Measurements from ENCODE around the gene B3GNT8. TPM values are rescaled to one million over a fixed set of nuclear protein-coding genes. Genes with fewer than 3 reads are reported as not detected.

B3GNT8 gene
- total RNA-seq, 1 donor from 2014 or later, result not detected

DNA sequence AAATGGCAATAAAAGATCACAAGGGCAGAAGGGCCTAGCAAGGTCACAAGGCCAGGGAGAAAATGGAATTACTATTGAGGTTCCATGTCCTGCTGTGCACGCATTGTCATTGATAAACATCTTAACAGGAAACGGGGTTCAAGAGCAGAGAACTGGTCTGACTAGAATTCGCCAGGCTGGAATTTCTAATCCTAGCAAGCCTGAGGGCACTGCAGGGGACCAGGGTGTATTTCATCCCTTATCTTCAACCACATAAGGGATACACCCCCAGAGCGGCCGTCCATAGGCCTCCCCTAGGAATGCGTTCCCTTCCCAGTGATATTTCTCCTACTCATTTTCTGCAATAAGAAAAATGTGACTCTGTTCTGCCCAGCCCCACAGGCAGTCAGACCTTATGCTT is 35.3 kb upstream of the B3GNT8 start:
- TF ChIP-seq EZH2phosphoT487 (IDR thresholded peaks at IDR 0.05) (no peak), EZH2 (IDR thresholded peaks at IDR 0.05) (no peak)
- TF ChIP-seq, protein P1, sequence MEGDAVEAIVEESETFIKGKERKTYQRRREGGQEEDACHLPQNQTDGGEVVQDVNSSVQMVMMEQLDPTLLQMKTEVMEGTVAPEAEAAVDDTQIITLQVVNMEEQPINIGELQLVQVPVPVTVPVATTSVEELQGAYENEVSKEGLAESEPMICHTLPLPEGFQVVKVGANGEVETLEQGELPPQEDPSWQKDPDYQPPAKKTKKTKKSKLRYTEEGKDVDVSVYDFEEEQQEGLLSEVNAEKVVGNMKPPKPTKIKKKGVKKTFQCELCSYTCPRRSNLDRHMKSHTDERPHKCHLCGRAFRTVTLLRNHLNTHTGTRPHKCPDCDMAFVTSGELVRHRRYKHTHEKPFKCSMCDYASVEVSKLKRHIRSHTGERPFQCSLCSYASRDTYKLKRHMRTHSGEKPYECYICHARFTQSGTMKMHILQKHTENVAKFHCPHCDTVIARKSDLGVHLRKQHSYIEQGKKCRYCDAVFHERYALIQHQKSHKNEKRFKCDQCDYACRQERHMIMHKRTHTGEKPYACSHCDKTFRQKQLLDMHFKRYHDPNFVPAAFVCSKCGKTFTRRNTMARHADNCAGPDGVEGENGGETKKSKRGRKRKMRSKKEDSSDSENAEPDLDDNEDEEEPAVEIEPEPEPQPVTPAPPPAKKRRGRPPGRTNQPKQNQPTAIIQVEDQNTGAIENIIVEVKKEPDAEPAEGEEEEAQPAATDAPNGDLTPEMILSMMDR (IDR thresholded peaks at IDR 0.05), result no peak
- Histone ChIP-seq H4K20me1 (ENCODE audit: low read depth) (no peaks in the 10 kb centered on the region), H3K4me1 (no peaks in the 10 kb centered on the region), H3K4me2 (no peak overlapping the region), H3F3A (ENCODE audit: low read depth) (no peaks in the 10 kb centered on the region), H3K27me3 (no peaks in the 10 kb centered on the region), H3K36me3 (no peaks in the 10 kb centered on the region), H3K79me2 (ENCODE audit: low read depth) (no peaks in the 10 kb centered on the region), H3K4me3 (no peak overlapping the region), H3K9ac (no peak overlapping the region), H2AFZ (replicated peaks) (no peak overlapping the region), H3K27ac (no peak overlapping the region), H3K9me3 (ENCODE audit: low read depth) (no peaks in the 10 kb centered on the region)
- H3K4me3 Mint-ChIP-seq, result no peak overlapping the region
- no peaks in the 10 kb centered on the region for H3K36me3 Mint-ChIP-seq
- H3K9me3 Mint-ChIP-seq, result peaks cover 5% of the 10 kb centered on the region
- H3K27me3 Mint-ChIP-seq (ENCODE audit: insufficient read depth, low read depth), result peaks cover 19% of the 10 kb centered on the region
- no peak for DNase-seq (ENCODE audit: low spot score)
- no peak overlapping the region for H3K27ac Mint-ChIP-seq
- no peaks in the 10 kb centered on the region for H3K4me1 Mint-ChIP-seq

DNA sequence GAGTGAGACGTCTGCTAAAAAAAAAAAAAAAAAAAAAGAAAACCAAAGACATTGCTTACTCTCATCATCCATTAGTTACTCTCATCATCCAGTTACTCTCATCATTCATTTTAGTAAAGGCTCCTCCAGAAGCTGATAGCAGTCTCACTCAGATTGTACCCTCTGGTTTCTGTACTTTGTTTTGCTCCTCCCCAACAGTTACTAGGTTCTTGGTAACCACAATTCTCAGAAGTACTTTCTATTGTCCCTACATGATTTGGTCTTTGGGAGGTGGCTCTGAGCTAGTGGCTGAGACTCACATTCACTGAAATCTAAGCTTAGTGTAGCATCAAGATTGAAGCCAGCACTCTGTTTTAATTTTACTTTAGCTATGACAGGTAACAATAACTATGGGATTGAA is 30.1 kb upstream of the B3GNT8 start:
- Histone ChIP-seq H3K36me3 (no peaks in the 10 kb centered on the region), H3K4me3 (no peak overlapping the region), H3K4me2 (no peak overlapping the region), H3K4me1 (no peaks in the 10 kb centered on the region), H3K27me3 (no peaks in the 10 kb centered on the region), H4K20me1 (ENCODE audit: low read depth) (no peaks in the 10 kb centered on the region), H3K27ac (no peak overlapping the region), H3F3A (ENCODE audit: low read depth) (no peaks in the 10 kb centered on the region), H2AFZ (replicated peaks) (no peak overlapping the region), H3K9me3 (ENCODE audit: low read depth) (no peaks in the 10 kb centered on the region), H3K9ac (no peak overlapping the region), H3K79me2 (ENCODE audit: low read depth) (no peaks in the 10 kb centered on the region)
- H3K27ac Mint-ChIP-seq, result no peak overlapping the region
- no peak overlapping the region for H3K4me3 Mint-ChIP-seq
- TF ChIP-seq, protein P1 (IDR thresholded peaks at IDR 0.05), result no peak
- no peak for TF ChIP-seq EZH2phosphoT487 (IDR thresholded peaks at IDR 0.05)
- no peak for TF ChIP-seq EZH2 (IDR thresholded peaks at IDR 0.05)
- H3K27me3 Mint-ChIP-seq (ENCODE audit: insufficient read depth, low read depth), result peaks cover 14% of the 10 kb centered on the region
- H3K4me1 Mint-ChIP-seq, result no peaks in the 10 kb centered on the region
- peaks cover 3% of the 10 kb centered on the region for H3K9me3 Mint-ChIP-seq
- no peak for DNase-seq (ENCODE audit: low spot score)
- no peaks in the 10 kb centered on the region for H3K36me3 Mint-ChIP-seq

DNA sequence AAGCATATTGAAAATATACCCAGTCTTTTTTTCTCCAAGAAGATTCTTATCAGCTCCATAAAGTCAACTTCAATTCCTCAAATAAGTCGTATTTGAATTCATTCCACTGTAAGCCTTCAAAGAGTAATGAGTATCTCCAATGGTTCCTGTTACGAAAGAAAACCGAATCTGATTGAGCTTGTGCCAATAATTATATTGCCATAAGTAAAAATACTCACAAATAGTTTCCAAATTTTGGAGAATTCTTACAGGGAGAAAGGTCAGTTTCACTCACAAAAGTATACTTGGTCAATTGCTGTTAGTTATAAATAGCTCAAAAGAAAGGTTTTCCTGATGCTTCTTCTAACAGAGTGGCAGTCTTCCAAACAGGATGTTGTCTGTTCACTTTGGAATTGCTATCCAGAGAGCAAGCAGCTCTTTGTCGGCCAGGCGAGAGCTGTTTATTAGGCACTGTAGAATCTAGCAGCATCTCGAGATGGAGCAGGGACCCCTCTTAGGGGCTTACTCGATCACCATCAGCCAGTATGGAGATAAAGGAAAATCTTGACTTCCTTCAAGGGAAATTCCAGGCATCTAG is 29.3 kb upstream of the B3GNT8 start:
- Histone ChIP-seq H3K27ac (no peak overlapping the region), H2AFZ (replicated peaks) (no peak overlapping the region), H3K27me3 (no peaks in the 10 kb centered on the region), H3K4me3 (no peak overlapping the region), H4K20me1 (ENCODE audit: low read depth) (no peaks in the 10 kb centered on the region), H3K36me3 (no peaks in the 10 kb centered on the region), H3K4me1 (no peaks in the 10 kb centered on the region), H3K79me2 (ENCODE audit: low read depth) (no peaks in the 10 kb centered on the region), H3K9me3 (ENCODE audit: low read depth) (no peaks in the 10 kb centered on the region), H3K9ac (no peak overlapping the region), H3F3A (ENCODE audit: low read depth) (no peaks in the 10 kb centered on the region), H3K4me2 (no peak overlapping the region)
- Mint-ChIP-seq H3K27ac (no peak overlapping the region), H3K27me3 (ENCODE audit: insufficient read depth, low read depth) (peaks cover 11% of the 10 kb centered on the region), H3K4me3 (no peak overlapping the region), H3K4me1 (no peaks in the 10 kb centered on the region), H3K36me3 (no peaks in the 10 kb centered on the region), H3K9me3 (no peaks in the 10 kb centered on the region)
- TF ChIP-seq EZH2 (IDR thresholded peaks at IDR 0.05) (no peak), EZH2phosphoT487 (IDR thresholded peaks at IDR 0.05) (no peak)
- TF ChIP-seq, protein P1 (IDR thresholded peaks at IDR 0.05), result no peak
- DNase-seq (ENCODE audit: low spot score), result no peak

Data from neural progenitor cell (in vitro differentiated cells).